ENCODE data around the gene C7orf25. TPM values are rescaled to one million over a fixed set of nuclear protein-coding genes. Genes with fewer than 3 reads are reported as not detected.
A peak's percentile ranks its signal among the peaks of the same experiment; 100 is the strongest.

C7orf25 gene
- total and polyA plus RNA-seq, 2 of the 13 experiments (the other 11 are each of a cell fraction or from before 2014, with no cell fraction given): 0.37 to 1.3 TPM

- Histone ChIP-seq H3K9ac (ENCODE audit: insufficient read depth, low read depth, low read length) (no peak overlapping the region), H3K36me3 (replicated peaks in 1 of 2; ENCODE audit: control insufficient read depth in 1 of 2, insufficient read depth in 2 of 2, low read length in 2 of 2) (no peaks in the 10 kb centered on the region; a peak in 1 of 5 replicates), H3K4me3 (replicated peaks in 1 of 3; ENCODE audit: insufficient read depth in 1 of 3, low read depth in 2 of 3, low read length in 3 of 3) (no peak overlapping the region), H3K79me2 (ENCODE audit: insufficient read depth, low read length) (no peaks in the 10 kb centered on the region), H3K4me2 (ENCODE audit: low read depth, low read length) (peak overlapping the region; percentile 76; the same call in 1 of the 2 replicates), H4K20me1 (ENCODE audit: insufficient read depth, low read length) (no peaks in the 10 kb centered on the region), H3K9me3 (ENCODE audit: low read length) (no peaks in the 10 kb centered on the region), H3K4me1 (ENCODE audit: insufficient read depth, low read length) (peaks cover 59% of the 10 kb centered on the region), H3K27ac (ENCODE audit: extremely low read length, insufficient read depth, low read length) (no peak overlapping the region), H3K27me3 (ENCODE audit: control insufficient read depth in 1 of 2, insufficient read depth in 2 of 2, low read length in 2 of 2) (no peaks in the 10 kb centered on the region; a peak in 1 of 5 replicates), H2AFZ (ENCODE audit: low read length) (no peak overlapping the region)
- in situ Hi-C loops (cut with HindIII; ENCODE audit: extremely low pct_ligation_motif_present, low pct_unique_long_range_greater_than_20kb) (no loop called here), intact Hi-C loops (cut with micrococcal nuclease; ENCODE audit: unreplicated experiment) (loop anchor here (2.0 kb wide), 1 partner anchor 22 kb away; no protein-coding TSS in a partner anchor)
- TSS peak; percentile 47 for BruUV-seq (replicated peaks)
- FAIRE-seq (no peak), ATAC-seq (no peak), DNase-seq (ENCODE audit: low spot score) (no peak)
- POLR2A ChIA-PET: interaction anchor here (1.0 to 2.1 kb wide), 2 partner anchors 22 kb away, joined by 3 to 7 read pairs; partner anchors contain the start of genes MRPL32 and PSMA2
- 92% methylated on average over 2 of the region's 2 CpGs for WGBS (ENCODE audit: low lambda C conversion rate)
- CTCF ChIA-PET (ENCODE audit: low intra/inter-chr PET ratio, low total read pairs): no interaction called here
- no peak for TF ChIP-seq SRSF4 (IDR thresholded peaks at IDR 0.05; ENCODE audit: low read depth, low read length, poor library complexity, severe bottlenecking)
- TF ChIP-seq GABPA (IDR thresholded peaks at IDR 0.05; ENCODE audit: low read depth, low read length): no peak
- TF ChIP-seq GABPA (CRISPR knock-in tag; IDR thresholded peaks at IDR 0.05; ENCODE audit: low read depth): no peak
- TF ChIP-seq EHMT2 (IDR thresholded peaks at IDR 0.05; ENCODE audit: borderline replicate concordance, low read depth, low read length): no peak
- no peak; the same call in 1 of the 2 replicates for TF ChIP-seq PHF8 (CRISPR knock-in tag; IDR thresholded peaks at IDR 0.05)
- TF ChIP-seq ZNF660 (CRISPR knock-in tag; IDR thresholded peaks at IDR 0.05; ENCODE audit: borderline replicate concordance, low read depth): no peak
- TF ChIP-seq CEBPZ (IDR thresholded peaks at IDR 0.05; ENCODE audit: low read length): no peak
- TF ChIP-seq RAD51 (IDR thresholded peaks at IDR 0.05; ENCODE audit: borderline replicate concordance): no peak
- TF ChIP-seq SRF (IDR thresholded peaks at IDR 0.05; ENCODE audit: low read depth, low read length): no peak
- TF ChIP-seq REXO4 (CRISPR knock-in tag; IDR thresholded peaks at IDR 0.05; ENCODE audit: borderline replicate concordance): no peak
- TF ChIP-seq EP300 (IDR thresholded peaks at IDR 0.05; ENCODE audit: low read depth in 2 of 2, low read length in 2 of 2): no peak
- no peak for TF ChIP-seq EP300 (CRISPR knock-in tag; IDR thresholded peaks at IDR 0.05; ENCODE audit: borderline replicate concordance)
- no peak for TF ChIP-seq SIX4 (CRISPR knock-in tag; IDR thresholded peaks at IDR 0.05)
- TF ChIP-seq ZBTB49 (CRISPR knock-in tag; IDR thresholded peaks at IDR 0.05; ENCODE audit: borderline replicate concordance): no peak
- no peak for TF ChIP-seq ZFP36L2 (CRISPR knock-in tag; IDR thresholded peaks at IDR 0.05)
- no peak for TF ChIP-seq MLX (CRISPR knock-in tag; IDR thresholded peaks at IDR 0.05)
- TF ChIP-seq ZNF281 (CRISPR knock-in tag; IDR thresholded peaks at IDR 0.05; ENCODE audit: borderline replicate concordance): no peak
Observed at GRCh38 chr7:42910306-42910705, 1.6 kb downstream of the C7orf25 start.
